T47D (cell line): Measurements from ENCODE around the gene IL19.

Experiments
- DNase-seq, 2 experiments: peaks; one replicate each; pipeline versions ENCODE4 v3.0.0 to v3.0.0-alpha.2; 2011 to 2012; ENCODE audit warnings: low read depth in 1 of 2, low spot score in 1 of 2
- JUND ChIP-seq: IDR thresholded peaks from 2 replicates; pipeline ENCODE4 v1.6.1; 2012; ENCODE audit warnings: low read depth
- in situ Hi-C: cut with HindIII; loops from 2 replicates; pipeline ENCODE4 v1.10.0; 2016; ENCODE audit warnings: low sequenced_read_pairs, low pct_unique_long_range_greater_than_20kb

The IL19 gene

GRCh38 chr1:206787891-206788290, 17.3 kb downstream of the IL19 start:
- DNase-seq = no peak
- no peak for TF ChIP-seq JUND
- in situ Hi-C loops = no loop called here

GRCh38 chr1:206788487-206789050, 18.0 kb downstream of the IL19 start:
- in situ Hi-C loops = no loop called here
- TF ChIP-seq JUND = no peak

GRCh38 chr1:206790502-206791250, 20.1 kb downstream of the IL19 start:
- in situ Hi-C loops = no loop called here

More at GRCh38 chr1:206788487-206789050, 18.0 kb downstream of the IL19 start:
- DNase-seq = no peak

GRCh38 chr1:206792939-206793607, 22.5 kb downstream of the IL19 start:
- DNase-seq = no peak
- TF ChIP-seq JUND = no peak
- in situ Hi-C loops = no loop called here

More at GRCh38 chr1:206790502-206791250, 20.1 kb downstream of the IL19 start:
- TF ChIP-seq JUND = no peak
- no peak for DNase-seq

GRCh38 chr1:206793620-206794019, 23.0 kb downstream of the IL19 start:
- in situ Hi-C loops = no loop called here
- no peak for TF ChIP-seq JUND

GRCh38 chr1:206794294-206794908, 23.8 kb downstream of the IL19 start:
- TF ChIP-seq JUND = no peak
- in situ Hi-C loops = no loop called here
- DNase-seq = no peak

More at GRCh38 chr1:206793620-206794019, 23.0 kb downstream of the IL19 start:
- no peak for DNase-seq

- no peak for TF ChIP-seq JUND
- in situ Hi-C loops = no loop called here
- no peak for DNase-seq
These were observed 25.5 kb downstream of the IL19 start for GRCh38 chr1:206796116-206796515.

- in situ Hi-C loops = no loop called here
- TF ChIP-seq JUND = no peak
- peak in 1 of 2 experiments; percentile 54 for DNase-seq
These were observed 26.4 kb downstream of the IL19 start for GRCh38 chr1:206796981-206797402.

GRCh38 chr1:206797534-206798383, 27.2 kb downstream of the IL19 start:
- in situ Hi-C loops = no loop called here
- peak in 1 of 2 experiments; percentile 38 for DNase-seq
- TF ChIP-seq JUND = no peak

GRCh38 chr1:206798384-206798996, 27.9 kb downstream of the IL19 start:
- no peak for TF ChIP-seq JUND
- no peak for DNase-seq
- in situ Hi-C loops = no loop called here

GRCh38 chr1:206799311-206799710, 28.7 kb downstream of the IL19 start:
- no peak for DNase-seq
- TF ChIP-seq JUND = no peak
- in situ Hi-C loops = no loop called here
